K562 (cell line): ENCODE data around the gene TBL1XR1. TPM values are rescaled to one million over a fixed set of nuclear protein-coding genes. Genes with fewer than 3 reads are reported as not detected.

ENCODE experiments used
- MBD2 ChIP-seq: sonication (generic); IDR thresholded peaks from 2 replicates; pipeline ENCODE4 v1.6.1; 2016; ENCODE audit warnings: low read depth, borderline replicate concordance
- NFYB ChIP-seq: IDR thresholded peaks from 2 replicates; pipeline ENCODE4 v1.6.1; 2011; ENCODE audit warnings: mild to moderate bottlenecking, moderate library complexity; ENCODE audit not compliant: insufficient read length; ENCODE audit errors: extremely low read depth
- NR2C1 ChIP-seq, 2 experiments: fragments of 450-650 bp; IDR thresholded peaks; 2 replicates each; pipeline ENCODE4 v1.6.1; 2017; ENCODE audit warnings: mild to moderate bottlenecking in 2 of 2, antibody characterized with exemption in 1 of 2, inconsistent platforms in 1 of 2, missing compliant biosample characterization in 1 of 2, missing genetic modification characterization in 1 of 2
- SAFB ChIP-seq: fragments of 200-400 bp; formaldehyde crosslinking; IDR thresholded peaks from 2 replicates; pipeline ENCODE4 v1.6.1; 2017; ENCODE audit warnings: low read depth, low read length, borderline replicate concordance
- U2AF1 ChIP-seq: fragments of 200-400 bp; formaldehyde crosslinking; optimal IDR thresholded peaks from 2 replicates; pipeline ENCODE3; 2017; ENCODE audit warnings: mild to moderate bottlenecking, low read depth, low read length, moderate library complexity
- polyA plus RNA-seq, 8 experiments: library from polyadenylated mRNA; depleted of rRNA in 4 of 8; stranded (reverse) in 5 of 8; unstranded in 3 of 8; fragments of >200 nt; fragmentation: Nextera tagmentation in 2 of 8; fragmentation: Illumina TruSeq in 1 of 8; extraction: Ambion mirVana in 2 of 8; extraction: Trizol in 1 of 8; gene quantifications; 2 replicates each; pipeline versions ENCODE4 v1.2.1 to v1.2.3, GENCODE V29; 2011 to 2014; ENCODE audit warnings: inconsistent platforms in 1 of 8, missing spikeins in 1 of 8
- total RNA-seq, 7 experiments: library from RNA; depleted of rRNA in 6 of 7; stranded (reverse); fragments of >200 nt in 6 of 7; fragmentation: Illumina TruSeq in 2 of 7; extraction: Trizol in 2 of 7; gene quantifications; 2 replicates each; pipeline versions ENCODE4 v1.2.1 to v1.2.3, GENCODE V29; 2011 to 2021; ENCODE audit warnings: low replicate concordance in 1 of 7
- TF ChIP-seq, protein P1 (sequence below): fragments of 450-650 bp; IDR thresholded peaks from 2 replicates; pipeline ENCODE4 v1.6.1; 2016; ENCODE audit warnings: mild to moderate bottlenecking, moderate library complexity

Gene TBL1XR1
- total and polyA plus RNA-seq, 9 of the 15 experiments (the other 6 are each of a cell fraction or from before 2014, with no cell fraction given) = 19.6 to 171 (median 83.3) TPM

GRCh38 chr3:177211503-177212277 is 14.4 kb upstream of the TBL1XR1 start (continued):
- TF ChIP-seq NFYB (peak; percentile 46), U2AF1 (no peak), SAFB (no peak), MBD2 (no peak), NR2C1 (IDR thresholded peaks at IDR 0.05) (no peak), NR2C1 (tag; IDR thresholded peaks at IDR 0.05) (0 out of 2 replicates have a peak, but pooled peaks have one; percentile 18)
- TF ChIP-seq, protein P1, sequence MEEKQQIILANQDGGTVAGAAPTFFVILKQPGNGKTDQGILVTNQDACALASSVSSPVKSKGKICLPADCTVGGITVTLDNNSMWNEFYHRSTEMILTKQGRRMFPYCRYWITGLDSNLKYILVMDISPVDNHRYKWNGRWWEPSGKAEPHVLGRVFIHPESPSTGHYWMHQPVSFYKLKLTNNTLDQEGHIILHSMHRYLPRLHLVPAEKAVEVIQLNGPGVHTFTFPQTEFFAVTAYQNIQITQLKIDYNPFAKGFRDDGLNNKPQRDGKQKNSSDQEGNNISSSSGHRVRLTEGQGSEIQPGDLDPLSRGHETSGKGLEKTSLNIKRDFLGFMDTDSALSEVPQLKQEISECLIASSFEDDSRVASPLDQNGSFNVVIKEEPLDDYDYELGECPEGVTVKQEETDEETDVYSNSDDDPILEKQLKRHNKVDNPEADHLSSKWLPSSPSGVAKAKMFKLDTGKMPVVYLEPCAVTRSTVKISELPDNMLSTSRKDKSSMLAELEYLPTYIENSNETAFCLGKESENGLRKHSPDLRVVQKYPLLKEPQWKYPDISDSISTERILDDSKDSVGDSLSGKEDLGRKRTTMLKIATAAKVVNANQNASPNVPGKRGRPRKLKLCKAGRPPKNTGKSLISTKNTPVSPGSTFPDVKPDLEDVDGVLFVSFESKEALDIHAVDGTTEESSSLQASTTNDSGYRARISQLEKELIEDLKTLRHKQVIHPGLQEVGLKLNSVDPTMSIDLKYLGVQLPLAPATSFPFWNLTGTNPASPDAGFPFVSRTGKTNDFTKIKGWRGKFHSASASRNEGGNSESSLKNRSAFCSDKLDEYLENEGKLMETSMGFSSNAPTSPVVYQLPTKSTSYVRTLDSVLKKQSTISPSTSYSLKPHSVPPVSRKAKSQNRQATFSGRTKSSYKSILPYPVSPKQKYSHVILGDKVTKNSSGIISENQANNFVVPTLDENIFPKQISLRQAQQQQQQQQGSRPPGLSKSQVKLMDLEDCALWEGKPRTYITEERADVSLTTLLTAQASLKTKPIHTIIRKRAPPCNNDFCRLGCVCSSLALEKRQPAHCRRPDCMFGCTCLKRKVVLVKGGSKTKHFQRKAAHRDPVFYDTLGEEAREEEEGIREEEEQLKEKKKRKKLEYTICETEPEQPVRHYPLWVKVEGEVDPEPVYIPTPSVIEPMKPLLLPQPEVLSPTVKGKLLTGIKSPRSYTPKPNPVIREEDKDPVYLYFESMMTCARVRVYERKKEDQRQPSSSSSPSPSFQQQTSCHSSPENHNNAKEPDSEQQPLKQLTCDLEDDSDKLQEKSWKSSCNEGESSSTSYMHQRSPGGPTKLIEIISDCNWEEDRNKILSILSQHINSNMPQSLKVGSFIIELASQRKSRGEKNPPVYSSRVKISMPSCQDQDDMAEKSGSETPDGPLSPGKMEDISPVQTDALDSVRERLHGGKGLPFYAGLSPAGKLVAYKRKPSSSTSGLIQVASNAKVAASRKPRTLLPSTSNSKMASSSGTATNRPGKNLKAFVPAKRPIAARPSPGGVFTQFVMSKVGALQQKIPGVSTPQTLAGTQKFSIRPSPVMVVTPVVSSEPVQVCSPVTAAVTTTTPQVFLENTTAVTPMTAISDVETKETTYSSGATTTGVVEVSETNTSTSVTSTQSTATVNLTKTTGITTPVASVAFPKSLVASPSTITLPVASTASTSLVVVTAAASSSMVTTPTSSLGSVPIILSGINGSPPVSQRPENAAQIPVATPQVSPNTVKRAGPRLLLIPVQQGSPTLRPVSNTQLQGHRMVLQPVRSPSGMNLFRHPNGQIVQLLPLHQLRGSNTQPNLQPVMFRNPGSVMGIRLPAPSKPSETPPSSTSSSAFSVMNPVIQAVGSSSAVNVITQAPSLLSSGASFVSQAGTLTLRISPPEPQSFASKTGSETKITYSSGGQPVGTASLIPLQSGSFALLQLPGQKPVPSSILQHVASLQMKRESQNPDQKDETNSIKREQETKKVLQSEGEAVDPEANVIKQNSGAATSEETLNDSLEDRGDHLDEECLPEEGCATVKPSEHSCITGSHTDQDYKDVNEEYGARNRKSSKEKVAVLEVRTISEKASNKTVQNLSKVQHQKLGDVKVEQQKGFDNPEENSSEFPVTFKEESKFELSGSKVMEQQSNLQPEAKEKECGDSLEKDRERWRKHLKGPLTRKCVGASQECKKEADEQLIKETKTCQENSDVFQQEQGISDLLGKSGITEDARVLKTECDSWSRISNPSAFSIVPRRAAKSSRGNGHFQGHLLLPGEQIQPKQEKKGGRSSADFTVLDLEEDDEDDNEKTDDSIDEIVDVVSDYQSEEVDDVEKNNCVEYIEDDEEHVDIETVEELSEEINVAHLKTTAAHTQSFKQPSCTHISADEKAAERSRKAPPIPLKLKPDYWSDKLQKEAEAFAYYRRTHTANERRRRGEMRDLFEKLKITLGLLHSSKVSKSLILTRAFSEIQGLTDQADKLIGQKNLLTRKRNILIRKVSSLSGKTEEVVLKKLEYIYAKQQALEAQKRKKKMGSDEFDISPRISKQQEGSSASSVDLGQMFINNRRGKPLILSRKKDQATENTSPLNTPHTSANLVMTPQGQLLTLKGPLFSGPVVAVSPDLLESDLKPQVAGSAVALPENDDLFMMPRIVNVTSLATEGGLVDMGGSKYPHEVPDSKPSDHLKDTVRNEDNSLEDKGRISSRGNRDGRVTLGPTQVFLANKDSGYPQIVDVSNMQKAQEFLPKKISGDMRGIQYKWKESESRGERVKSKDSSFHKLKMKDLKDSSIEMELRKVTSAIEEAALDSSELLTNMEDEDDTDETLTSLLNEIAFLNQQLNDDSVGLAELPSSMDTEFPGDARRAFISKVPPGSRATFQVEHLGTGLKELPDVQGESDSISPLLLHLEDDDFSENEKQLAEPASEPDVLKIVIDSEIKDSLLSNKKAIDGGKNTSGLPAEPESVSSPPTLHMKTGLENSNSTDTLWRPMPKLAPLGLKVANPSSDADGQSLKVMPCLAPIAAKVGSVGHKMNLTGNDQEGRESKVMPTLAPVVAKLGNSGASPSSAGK = peak; percentile 37; the same call in 1 of the 2 replicates
